GM18870 (cell line): Measurements from ENCODE around the gene NAA11.

Experiments
- ATAC-seq: cut with Tn5 transposase; IDR thresholded peaks from one replicate; pipeline ENCODE4 v1.9.1; 2021; ENCODE audit warnings: moderate library complexity; ENCODE audit not compliant: unreplicated experiment

The NAA11 gene

DNA sequence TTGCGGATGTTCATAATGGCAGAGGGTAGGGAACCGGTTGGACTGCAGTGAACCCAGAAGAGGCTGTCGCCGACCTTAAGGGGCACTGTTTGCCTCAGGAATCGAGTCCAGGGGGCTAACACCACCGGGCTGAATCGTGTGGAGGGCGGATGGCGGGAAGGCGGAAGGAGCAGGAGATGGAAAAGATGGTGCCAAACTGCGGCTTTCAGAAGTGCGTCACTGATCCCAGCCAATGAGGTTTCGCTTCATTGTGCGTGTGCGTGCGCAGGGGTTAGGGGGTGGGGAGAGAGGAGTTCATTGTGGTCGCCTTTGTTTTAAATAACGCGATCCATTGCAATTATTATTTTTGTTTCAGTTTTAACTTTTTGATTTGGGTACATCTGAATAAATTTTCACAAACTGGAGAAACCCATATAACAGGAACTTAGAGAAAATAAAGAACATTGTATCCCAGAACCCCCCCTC lies at the start of gene NAA11:
TSS of gene NAA11 (minus strand) at position 198 of the 465 bp plus-strand sequence. CDS start at position 14, 184 bp downstream.
- ATAC-seq = no peak

- no peak for ATAC-seq
These were observed 44.2 kb upstream of the NAA11 start for GRCh38 chr4:79370026-79370425.

GRCh38 chr4:79367096-79367495 lies 41.2 kb upstream of the NAA11 start:
- no peak for ATAC-seq

- no peak for ATAC-seq
These were observed 40.6 kb upstream of the NAA11 start for GRCh38 chr4:79366422-79366821.

- no peak for ATAC-seq
These were observed 38.2 kb upstream of the NAA11 start for GRCh38 chr4:79364061-79364460.

- no peak for ATAC-seq
These were observed 36.8 kb upstream of the NAA11 start for GRCh38 chr4:79362626-79363025.

GRCh38 chr4:79360006-79360405 lies 34.1 kb upstream of the NAA11 start:
- ATAC-seq = no peak

GRCh38 chr4:79358438-79358837 lies 32.6 kb upstream of the NAA11 start:
- ATAC-seq = no peak

DNA sequence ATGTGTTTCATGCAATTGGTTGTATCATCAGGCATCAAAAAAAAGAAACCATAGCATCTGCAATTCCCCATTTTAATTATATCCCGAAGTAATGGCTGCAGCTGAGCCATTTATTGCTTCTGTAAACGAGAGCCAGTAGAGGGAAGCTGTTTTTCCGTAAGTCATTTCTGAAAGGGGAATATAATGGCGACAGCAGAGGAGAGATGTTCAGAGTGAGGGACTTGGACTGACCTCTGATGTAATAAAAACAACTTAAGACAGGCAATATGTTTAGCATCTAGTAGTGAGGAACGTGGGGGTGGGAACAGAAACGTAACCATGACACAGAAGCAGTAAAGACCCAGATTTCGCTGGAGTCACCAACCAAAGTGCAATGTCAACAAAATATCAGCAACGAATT lies 31.5 kb upstream of the NAA11 start:
- ATAC-seq = no peak

DNA sequence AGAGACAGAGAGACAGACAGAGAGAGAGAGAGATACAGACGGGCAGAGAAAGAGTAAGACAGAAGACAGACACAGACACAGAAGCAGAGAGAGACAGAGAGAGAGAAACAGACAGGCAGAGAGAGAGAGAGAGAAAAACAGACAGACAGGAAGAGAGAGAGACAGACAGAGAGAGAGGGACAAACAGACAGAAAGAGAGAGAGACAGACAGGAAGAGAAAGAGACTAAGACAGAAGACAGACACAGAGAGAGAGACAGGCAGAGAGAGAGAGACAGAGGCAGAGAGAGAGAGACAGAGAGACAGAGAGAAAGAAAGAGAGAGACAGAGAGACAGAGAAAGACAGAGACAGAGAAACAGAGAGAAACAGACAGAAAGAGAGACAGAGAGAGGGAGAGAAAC lies 27.2 kb upstream of the NAA11 start:
- ATAC-seq = no peak

DNA sequence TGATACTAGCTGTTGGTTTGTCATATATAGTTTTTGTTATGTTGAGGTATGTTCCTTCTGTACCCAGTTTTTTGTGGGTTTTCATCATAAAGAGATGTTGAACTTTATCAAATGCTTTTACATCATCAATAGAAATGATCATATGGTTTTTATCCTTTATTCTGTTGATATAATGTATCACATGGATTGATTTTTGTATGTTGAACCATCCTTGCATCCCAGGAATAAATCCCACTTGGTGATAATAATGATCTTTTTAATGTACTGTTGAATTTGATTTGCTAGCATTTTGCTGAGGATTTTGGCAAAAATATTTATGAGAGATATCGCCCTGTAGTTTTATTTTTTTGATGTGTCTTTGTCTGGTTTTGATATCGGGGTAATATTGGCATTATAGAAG lies 22.5 kb upstream of the NAA11 start:
- ATAC-seq = no peak

DNA sequence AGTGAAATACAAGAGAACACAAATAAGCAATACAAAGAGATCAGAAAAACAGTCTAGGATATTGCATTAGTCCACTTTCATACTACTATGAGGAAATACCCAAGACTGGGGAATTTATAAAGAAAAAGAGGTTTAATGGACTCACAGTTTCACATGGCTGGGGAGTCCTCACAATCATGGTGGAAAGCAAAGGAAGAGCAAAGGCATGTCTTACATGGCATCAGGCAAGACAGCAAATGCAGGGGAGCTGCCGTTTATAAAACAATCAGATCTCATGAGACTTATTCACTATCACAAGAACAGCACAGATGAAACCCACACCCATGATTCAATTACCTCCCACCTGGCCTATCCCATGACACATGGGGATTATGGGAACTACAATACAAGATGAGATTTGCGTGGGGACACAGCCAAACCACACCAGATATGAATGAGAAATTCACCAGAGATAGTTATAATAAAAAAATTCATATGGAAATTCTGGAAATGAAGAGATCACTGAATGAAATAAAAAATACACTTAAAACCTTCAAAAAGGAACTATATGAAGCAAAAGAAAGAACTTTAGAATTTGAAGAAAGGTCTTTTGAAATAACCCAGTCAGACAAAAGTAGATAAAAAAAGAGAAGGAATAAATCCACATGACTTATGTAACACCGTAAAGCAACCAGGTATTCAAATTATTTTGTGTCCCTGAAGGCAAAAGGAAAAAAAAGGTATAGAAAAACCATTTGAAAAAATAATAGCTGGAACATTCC lies 16.2 kb upstream of the NAA11 start:
- ATAC-seq = no peak

DNA sequence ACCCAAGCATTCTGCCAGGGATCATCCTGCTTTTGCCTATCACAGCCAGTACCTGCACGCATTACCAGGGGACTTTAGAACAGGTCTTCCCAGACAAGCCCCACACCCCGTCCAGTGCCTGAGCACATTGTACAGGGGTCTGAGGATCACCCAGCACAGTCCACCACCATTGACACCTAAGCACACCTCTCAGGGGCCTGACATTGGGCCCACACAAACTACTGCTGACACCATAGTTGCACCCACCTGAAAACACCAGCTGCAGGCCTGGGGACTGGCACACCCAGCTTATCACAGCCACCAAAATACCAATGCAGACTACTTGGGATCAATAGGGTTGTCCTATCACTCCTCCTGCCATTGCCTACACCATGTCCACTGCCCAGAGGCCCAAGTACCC lies 14.7 kb upstream of the NAA11 start:
- no peak for ATAC-seq

DNA sequence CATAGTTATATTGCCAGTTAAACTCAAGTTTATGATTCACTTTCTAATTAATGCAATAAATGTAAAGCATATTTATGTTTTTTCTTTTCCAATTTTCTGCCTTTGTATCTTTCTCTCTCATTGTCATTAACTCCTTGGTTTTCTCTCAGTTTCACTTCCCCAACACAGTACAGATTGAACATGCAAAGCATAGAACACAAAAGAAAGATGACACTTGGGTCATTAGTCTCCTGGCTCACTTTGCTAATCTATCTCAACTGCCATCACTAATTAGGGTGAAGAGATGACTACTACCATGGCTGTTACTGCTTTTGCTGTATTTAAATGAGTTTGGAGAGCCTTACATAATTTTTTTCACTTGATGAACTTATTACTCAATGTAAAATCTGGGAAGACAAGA lies 12.3 kb upstream of the NAA11 start:
- peak; percentile 82 for ATAC-seq

DNA sequence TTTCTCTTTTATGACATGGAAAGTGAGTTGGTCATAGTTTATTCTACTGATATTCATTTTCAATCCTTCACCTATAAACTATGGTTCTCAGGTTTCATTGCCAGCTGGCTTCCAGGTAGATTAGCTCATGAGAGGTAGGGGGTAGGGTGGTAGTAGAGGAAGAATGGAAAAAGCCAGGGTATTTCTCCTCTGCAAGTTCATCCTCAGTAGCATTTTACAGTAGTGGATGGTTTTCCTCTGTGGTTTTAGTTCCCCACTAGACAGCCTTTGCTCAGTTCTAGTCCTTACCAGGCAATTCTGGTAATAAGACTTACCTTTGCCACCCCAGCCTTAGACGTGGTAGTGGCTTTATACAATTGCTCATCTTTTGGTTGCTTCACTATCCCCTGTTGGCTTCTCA lies 8.9 kb upstream of the NAA11 start:
- no peak for ATAC-seq

DNA sequence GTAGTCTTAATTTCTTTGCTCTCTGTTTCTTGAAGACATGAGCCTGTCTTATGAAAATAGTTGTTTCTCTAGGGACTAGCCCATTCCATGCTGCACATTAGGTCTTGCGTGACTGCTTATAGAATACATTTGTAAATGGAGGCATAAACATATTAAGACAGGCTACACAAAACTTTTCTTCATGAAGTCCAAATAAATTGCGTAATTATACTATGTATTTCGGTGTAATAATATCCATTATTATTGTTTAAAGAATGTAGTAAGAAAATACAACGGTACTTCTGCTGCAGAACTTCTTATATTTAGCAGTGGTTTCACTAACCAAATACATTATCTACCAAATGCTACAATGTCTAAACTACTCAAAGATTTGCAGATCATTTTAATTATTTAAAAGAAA lies 8.5 kb upstream of the NAA11 start:
- ATAC-seq = no peak

GRCh38 chr4:79331126-79331876 lies 5.4 kb upstream of the NAA11 start:
- ATAC-seq = no peak

- no peak for ATAC-seq
These were observed 4.9 kb upstream of the NAA11 start for GRCh38 chr4:79330720-79331119.

DNA sequence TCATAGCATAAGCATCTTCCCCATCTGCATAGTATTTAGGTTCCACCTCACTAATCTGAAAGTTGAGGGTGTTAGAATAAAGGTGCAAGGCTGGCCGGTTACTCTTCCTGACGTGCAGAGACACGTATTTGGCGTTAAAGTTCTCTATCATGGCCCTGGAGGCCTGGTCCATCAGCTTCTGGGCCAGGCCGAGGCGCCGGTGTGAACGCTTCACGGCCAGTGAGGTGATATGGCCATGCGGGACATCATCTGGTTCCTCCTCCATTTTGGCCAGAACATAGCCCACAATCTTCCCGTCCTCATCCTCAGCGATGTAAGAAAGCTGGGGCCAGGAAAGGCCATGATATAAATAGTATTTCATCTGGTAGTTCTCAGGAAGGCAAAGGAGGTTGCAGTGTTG lies 425 bp downstream of the NAA11 start:
- no peak for ATAC-seq

- ATAC-seq = no peak
These were observed 5.9 kb downstream of the NAA11 start for GRCh38 chr4:79319975-79320374.

DNA sequence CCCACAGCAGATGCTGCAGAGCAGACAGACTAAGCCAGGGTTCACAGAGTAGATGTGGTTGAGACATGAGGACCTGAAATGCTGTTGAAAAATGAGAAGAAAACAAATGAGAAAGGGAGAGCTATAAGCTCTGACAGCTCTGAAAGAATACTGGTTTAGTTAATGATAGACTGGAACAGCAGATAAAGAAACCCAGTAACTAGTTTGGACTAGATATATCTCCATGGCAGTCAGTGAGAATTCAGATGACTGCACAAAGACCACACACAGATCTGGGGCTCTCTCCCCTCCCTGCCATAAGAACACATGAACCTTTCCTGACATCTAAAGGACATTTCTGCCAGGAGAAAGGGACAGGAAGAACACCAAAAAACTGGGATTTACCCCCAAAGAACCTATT lies 8.2 kb downstream of the NAA11 start:
- no peak for ATAC-seq

DNA sequence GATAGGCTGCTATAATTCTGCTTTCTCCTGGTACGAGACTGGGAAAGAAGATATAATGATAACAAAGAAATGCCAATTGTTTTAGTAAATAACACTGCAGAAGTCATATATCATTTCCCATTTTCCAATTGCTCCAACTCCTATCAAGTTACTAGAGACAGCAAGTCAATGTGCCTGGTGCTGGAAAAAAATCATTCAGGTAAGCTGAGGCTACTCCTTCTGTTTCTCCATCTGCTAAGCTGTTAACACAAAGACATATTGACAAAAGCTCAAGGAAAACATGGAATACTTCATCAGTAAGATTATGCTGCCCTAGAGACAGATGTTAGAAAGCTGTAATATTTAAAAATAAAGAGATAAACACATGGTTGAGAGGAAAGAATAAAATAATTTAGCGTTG lies 10.0 kb downstream of the NAA11 start:
- no peak for ATAC-seq
